DOHH2 (cell line): ENCODE measurements around the gene XRCC3.

Experiments used
- H3F3A ChIP-seq: fragments of 200-600 bp; sonication (generic), shearing (Covaris generic); 2 replicates; pipeline ENCODE4 v1.6.0; 2016; ENCODE audit warnings: antibody characterized with exemption, mild to moderate bottlenecking; ENCODE audit not compliant: control insufficient read depth, insufficient read depth
- H3K27ac ChIP-seq: fragments of 200-600 bp; sonication (generic); 2 replicates; pipeline ENCODE4 v1.5.1; 2014; ENCODE audit warnings: low read depth, mild to moderate bottlenecking, low read length, moderate library complexity
- H3K27me3 ChIP-seq: fragments of 200-600 bp; sonication (generic); 2 replicates; pipeline ENCODE4 v1.6.1; 2014; ENCODE audit warnings: mild to moderate bottlenecking, low read length, mixed read lengths; ENCODE audit not compliant: control insufficient read depth
- H3K36me3 ChIP-seq: fragments of 200-600 bp; sonication (generic); 2 replicates; pipeline ENCODE4 v1.6.1; 2014; ENCODE audit warnings: mild to moderate bottlenecking, low read length, moderate library complexity, mixed read lengths; ENCODE audit not compliant: control insufficient read depth
- H3K4me1 ChIP-seq: fragments of 200-600 bp; sonication (generic); 2 replicates; pipeline ENCODE4 v1.6.1; 2014; ENCODE audit warnings: mild to moderate bottlenecking, low read length, mixed read lengths; ENCODE audit not compliant: control insufficient read depth
- H3K4me2 ChIP-seq: fragments of 200-600 bp; sonication (generic); 2 replicates; pipeline ENCODE4 v1.6.0; 2014; ENCODE audit warnings: mild to moderate bottlenecking, low read length, moderate library complexity
- H3K4me3 ChIP-seq: fragments of 200-600 bp; sonication (generic); 2 replicates; pipeline ENCODE4 v1.5.1; 2014; ENCODE audit warnings: mild to moderate bottlenecking, low read length, mixed read lengths
- H3K79me2 ChIP-seq: fragments of 200-600 bp; sonication (generic); 2 replicates; pipeline ENCODE4 v1.6.1; 2014; ENCODE audit warnings: mild to moderate bottlenecking, low read length, mixed read lengths; ENCODE audit not compliant: control insufficient read depth
- H3K9me2 ChIP-seq: fragments of 200-600 bp; sonication (generic); replicated peaks from 2 replicates; pipeline ENCODE4 v1.6.1; 2014; ENCODE audit warnings: mild to moderate bottlenecking, low read length, mixed read lengths; ENCODE audit not compliant: control insufficient read depth
- H3K9me3 ChIP-seq: fragments of 200-600 bp; sonication (generic); 2 replicates; pipeline ENCODE4 v1.6.1; 2014; ENCODE audit warnings: antibody characterized with exemption, low read length, mixed read lengths; ENCODE audit not compliant: control insufficient read depth, insufficient read depth
- H4K20me1 ChIP-seq: fragments of 200-600 bp; sonication (generic); 2 replicates; pipeline ENCODE4 v1.6.0; 2014; ENCODE audit warnings: low read depth, mild to moderate bottlenecking, antibody characterized with exemption, low read length, moderate library complexity; ENCODE audit not compliant: control insufficient read depth, insufficient read depth
- EZH2phosphoT487 ChIP-seq: fragments of 200-600 bp; sonication (generic); IDR thresholded peaks from 2 replicates; pipeline ENCODE4 v1.6.1; 2017; ENCODE audit warnings: borderline replicate concordance, mild to moderate bottlenecking, antibody characterized with exemption, low read length, moderate library complexity, mixed read lengths
- TF ChIP-seq, protein P1 (sequence below): fragments of 200-600 bp; sonication (generic); IDR thresholded peaks from one replicate; pipeline ENCODE4 v1.5.1; 2014; ENCODE audit warnings: antibody characterized with exemption, mild to moderate bottlenecking, low read depth, low read length; ENCODE audit not compliant: poor library complexity, severe bottlenecking

XRCC3 gene

DNA sequence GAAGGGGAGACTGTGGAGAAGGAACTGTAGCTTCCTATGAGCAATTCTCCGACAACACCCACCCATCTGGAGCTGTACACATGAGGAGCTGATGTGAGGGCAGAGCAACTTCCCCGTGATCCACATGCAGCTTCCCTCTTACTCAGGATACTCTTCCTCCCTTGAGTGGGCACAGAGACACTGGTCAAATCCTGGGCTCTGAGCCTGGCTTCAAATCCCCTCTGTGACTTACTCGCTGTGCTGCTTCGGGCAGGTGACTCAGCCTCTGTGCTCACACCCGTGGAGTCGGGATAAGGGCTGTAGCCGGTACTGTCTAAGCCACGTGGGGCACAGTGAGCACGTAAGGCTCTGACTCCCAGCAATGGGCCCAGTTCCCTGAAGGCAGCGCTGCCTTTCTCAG, 31.4 kb upstream of the XRCC3 start:
- Histone ChIP-seq H3K79me2 (no peaks in the 10 kb centered on the region), H3F3A (no peaks in the 10 kb centered on the region), H3K9me3 (no peaks in the 10 kb centered on the region), H3K4me2 (no peak overlapping the region), H4K20me1 (no peaks in the 10 kb centered on the region), H3K4me1 (peaks cover 20% of the 10 kb centered on the region), H3K27me3 (no peaks in the 10 kb centered on the region), H3K9me2 (no peaks in the 10 kb centered on the region), H3K27ac (no peak overlapping the region), H3K36me3 (no peaks in the 10 kb centered on the region; the same call in none of the 2 replicates), H3K4me3 (no peak overlapping the region)
- TF ChIP-seq, protein P1, sequence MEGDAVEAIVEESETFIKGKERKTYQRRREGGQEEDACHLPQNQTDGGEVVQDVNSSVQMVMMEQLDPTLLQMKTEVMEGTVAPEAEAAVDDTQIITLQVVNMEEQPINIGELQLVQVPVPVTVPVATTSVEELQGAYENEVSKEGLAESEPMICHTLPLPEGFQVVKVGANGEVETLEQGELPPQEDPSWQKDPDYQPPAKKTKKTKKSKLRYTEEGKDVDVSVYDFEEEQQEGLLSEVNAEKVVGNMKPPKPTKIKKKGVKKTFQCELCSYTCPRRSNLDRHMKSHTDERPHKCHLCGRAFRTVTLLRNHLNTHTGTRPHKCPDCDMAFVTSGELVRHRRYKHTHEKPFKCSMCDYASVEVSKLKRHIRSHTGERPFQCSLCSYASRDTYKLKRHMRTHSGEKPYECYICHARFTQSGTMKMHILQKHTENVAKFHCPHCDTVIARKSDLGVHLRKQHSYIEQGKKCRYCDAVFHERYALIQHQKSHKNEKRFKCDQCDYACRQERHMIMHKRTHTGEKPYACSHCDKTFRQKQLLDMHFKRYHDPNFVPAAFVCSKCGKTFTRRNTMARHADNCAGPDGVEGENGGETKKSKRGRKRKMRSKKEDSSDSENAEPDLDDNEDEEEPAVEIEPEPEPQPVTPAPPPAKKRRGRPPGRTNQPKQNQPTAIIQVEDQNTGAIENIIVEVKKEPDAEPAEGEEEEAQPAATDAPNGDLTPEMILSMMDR, result no peak
- TF ChIP-seq EZH2phosphoT487, result no peak

DNA sequence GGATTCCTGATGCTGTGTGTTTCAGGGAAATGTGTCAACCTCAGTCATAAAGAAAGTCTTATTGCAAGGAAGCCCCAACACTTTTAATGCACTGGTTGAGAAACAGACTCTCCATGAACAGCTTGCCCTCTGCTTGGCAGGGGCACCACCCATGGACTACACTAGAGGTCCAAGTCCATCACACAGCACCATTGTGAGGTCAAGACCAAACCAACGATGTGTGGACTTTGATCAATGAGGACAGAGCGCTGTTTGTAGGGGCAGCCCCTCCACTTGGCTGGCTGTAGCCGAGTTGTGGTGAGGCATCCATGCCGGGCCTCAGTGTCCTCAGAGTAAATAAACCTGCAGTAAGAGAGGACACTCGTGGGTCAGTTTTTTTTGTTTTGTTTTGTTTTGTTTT, 30.2 kb upstream of the XRCC3 start:
- Histone ChIP-seq H3K79me2 (no peaks in the 10 kb centered on the region), H3F3A (no peaks in the 10 kb centered on the region), H3K4me2 (no peak overlapping the region), H3K27me3 (no peaks in the 10 kb centered on the region), H3K4me3 (no peak overlapping the region), H3K4me1 (peaks cover 20% of the 10 kb centered on the region), H3K9me2 (no peaks in the 10 kb centered on the region), H3K27ac (no peak overlapping the region), H3K9me3 (no peaks in the 10 kb centered on the region), H4K20me1 (no peaks in the 10 kb centered on the region), H3K36me3 (no peaks in the 10 kb centered on the region; the same call in none of the 2 replicates)
- TF ChIP-seq, protein P1, result no peak
- no peak for TF ChIP-seq EZH2phosphoT487

DNA sequence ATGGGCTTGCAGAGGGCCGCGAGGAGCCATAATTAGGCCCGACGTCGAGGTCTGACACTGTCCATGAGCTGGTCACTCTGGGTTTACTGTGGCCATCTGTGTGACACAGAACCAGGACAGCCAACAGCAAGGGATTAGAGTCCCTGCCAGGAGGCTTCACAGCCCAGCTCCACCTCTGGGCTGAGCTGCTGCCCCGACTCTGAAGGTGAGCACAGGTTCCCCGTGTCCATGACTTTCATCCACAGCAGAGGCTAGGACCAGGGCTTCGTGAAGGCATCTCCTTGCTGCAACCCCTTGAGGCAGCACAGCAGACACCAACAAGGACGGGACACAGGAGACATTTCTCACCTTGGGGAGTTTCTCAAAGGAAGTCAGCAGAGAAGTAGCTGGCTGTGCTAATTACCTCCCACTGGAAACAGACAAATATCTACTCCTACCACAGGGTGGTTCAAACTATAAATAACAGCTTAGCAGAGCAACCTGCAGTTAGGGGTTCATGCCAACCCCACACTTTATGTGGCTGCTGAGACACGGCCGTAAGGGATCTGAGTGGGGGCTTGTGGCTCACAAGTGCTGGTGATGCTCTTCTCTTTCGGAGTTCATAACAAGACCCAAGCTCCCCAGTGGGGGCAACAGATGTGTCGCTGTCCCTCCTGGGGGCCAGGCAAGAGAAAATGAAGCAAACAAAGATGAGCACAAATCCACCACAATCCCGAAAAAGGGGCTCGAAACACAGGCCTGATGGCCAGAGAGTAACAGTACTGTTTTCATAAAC, 29.6 kb upstream of the XRCC3 start:
- peaks cover 20% of the 10 kb centered on the region for H3K4me1 ChIP-seq
- no peaks in the 10 kb centered on the region for H3K27me3 ChIP-seq
- no peaks in the 10 kb centered on the region; the same call in none of the 2 replicates for H3K36me3 ChIP-seq
- TF ChIP-seq, protein P1, result no peak
- no peak for TF ChIP-seq EZH2phosphoT487
- no peaks in the 10 kb centered on the region for H3K79me2 ChIP-seq
- H3K4me3 ChIP-seq, result no peak overlapping the region
- H3F3A ChIP-seq, result no peaks in the 10 kb centered on the region
- no peaks in the 10 kb centered on the region for H3K9me2 ChIP-seq
- H3K9me3 ChIP-seq, result no peaks in the 10 kb centered on the region
- no peak overlapping the region for H3K27ac ChIP-seq
- H4K20me1 ChIP-seq, result no peaks in the 10 kb centered on the region
- H3K4me2 ChIP-seq, result no peak overlapping the region
